BLaER1 treated with 17β-estradiol and CSF1 and Interleukin-3, amounts not matched to agents 10 nM and 100 nM (cell line): Measurements from ENCODE around the gene KATNA1.
"Not testable (repeated sequence)": the region's sequence is repeated elsewhere in the genome, so short reads cannot be mapped to it uniquely, and the experiment has no call there.

ENCODE experiments used
- H3K27ac ChIP-seq, 11 experiments: shearing (Covaris generic); formaldehyde crosslinking; 2 replicates each; pipeline ENCODE4 v1.8.1; 2022
- H3K27me3 ChIP-seq, 11 experiments: shearing (Covaris generic); formaldehyde crosslinking; 2 replicates each; pipeline ENCODE4 v1.8.1; 2022
- H3K36me3 ChIP-seq, 11 experiments: shearing (Covaris generic); formaldehyde crosslinking; 2 replicates each; pipeline ENCODE4 v1.8.1; 2022
- H3K4me1 ChIP-seq, 10 experiments: shearing (Covaris generic); formaldehyde crosslinking; 2 replicates each; pipeline ENCODE4 v1.8.1; 2022
- H3K4me2 ChIP-seq, 11 experiments: shearing (Covaris generic); formaldehyde crosslinking; 2 replicates each; pipeline ENCODE4 v1.8.1; 2022
- H3K4me3 ChIP-seq, 10 experiments: shearing (Covaris generic); formaldehyde crosslinking; 2 replicates each; pipeline ENCODE4 v1.8.1; 2022
- H3K9ac ChIP-seq, 11 experiments: shearing (Covaris generic); formaldehyde crosslinking; 2 replicates each; pipeline ENCODE4 v1.8.1; 2022
- H3K9me3 ChIP-seq, 11 experiments: shearing (Covaris generic); formaldehyde crosslinking; replicated peaks in 1 of 11; 2 replicates each; pipeline ENCODE4 v1.8.1; 2022
- H4K20me1 ChIP-seq, 11 experiments: shearing (Covaris generic); formaldehyde crosslinking; 2 replicates each; pipeline ENCODE4 v1.8.1; 2022
- Cebpa-rat ChIP-seq, 11 experiments: shearing (Covaris generic); IDR thresholded peaks; 2 replicates each; pipeline ENCODE4 v1.8.1; 2022

Gene KATNA1

DNA sequence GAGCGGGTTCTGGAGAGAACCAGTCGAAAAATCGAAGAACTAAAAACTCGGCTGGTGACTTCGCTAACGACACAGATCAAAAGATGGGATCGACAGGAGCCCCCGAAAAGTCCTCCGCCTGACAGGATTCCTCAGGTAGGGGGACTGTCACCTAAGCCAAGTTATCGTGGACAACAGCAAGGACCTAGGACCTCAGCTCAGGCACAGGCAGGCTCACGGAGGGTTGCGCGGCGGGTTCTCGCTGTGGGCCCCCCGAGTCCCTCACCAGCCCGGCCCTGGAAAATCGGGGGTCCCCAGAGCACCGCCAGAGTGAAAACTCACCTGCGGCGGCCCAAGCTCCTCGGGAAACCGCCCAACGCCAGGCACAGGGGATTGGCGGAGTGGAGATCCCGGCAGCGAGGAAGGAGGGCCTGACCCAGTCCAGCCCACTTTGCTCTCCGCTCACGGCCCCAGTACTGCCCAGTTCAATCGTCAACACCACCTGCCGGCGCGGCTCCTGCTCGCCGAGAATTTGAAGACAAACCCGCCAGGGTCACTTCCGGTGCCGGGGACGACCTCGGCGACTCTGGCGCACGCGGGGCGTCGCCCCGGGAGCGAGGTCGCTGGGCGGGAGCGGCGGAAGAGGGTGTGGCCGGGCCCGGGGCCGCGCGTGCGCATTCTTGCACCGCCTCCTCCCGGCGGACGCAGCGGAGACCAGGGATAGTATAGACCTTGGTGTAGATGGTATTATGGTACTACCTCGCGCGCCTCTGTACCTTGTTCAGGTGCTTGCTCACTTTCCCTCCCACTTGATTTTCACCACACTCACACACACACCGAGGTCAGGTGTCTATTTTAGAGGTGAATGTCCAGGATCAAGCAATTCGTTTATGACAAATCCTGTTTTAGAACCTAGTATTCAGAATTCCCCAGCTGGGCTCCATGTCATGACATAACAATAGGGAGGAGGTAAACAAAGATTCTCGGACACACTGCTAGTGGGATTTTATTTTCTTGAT is at the start of gene KATNA1:
TSS of gene KATNA1 (minus strand) at position 567 of the 998 bp plus-strand sequence. CDS start 10,167 bp downstream, outside the sequence.
- TF ChIP-seq Cebpa-rat (IDR thresholded peaks at IDR 0.05) = no peak
- Histone ChIP-seq H3K4me1 (peaks cover 11 to 27% (median 24%) of the 10 kb centered on the region in 10 experiments), H3K4me2 (peak within 1 kb of the TSS; percentile 81 to 93 (median 88)), H3K27ac (peak within 1 kb of the TSS; percentile 74 to 89 (median 83)), H3K27me3 (no peaks in the 10 kb centered on the region), H3K4me3 (peak within 1 kb of the TSS; percentile 80 to 97 (median 91)), H3K9ac (peak within 1 kb of the TSS; percentile 83 to 94 (median 88)), H3K9me3 (0 out of 22 replicates have a peak, but pooled peaks cover 0 to 2% (median 0%) of the 10 kb centered on the region in 11 experiments), H4K20me1 (peaks cover 0 to 39% (median 7%) of the 10 kb centered on the region in 11 experiments; a peak in 10 of 22 replicates), H3K36me3 (peaks cover 0 to 12% (median 2%) of the 10 kb centered on the region in 11 experiments; a peak in 3 of 22 replicates)

DNA sequence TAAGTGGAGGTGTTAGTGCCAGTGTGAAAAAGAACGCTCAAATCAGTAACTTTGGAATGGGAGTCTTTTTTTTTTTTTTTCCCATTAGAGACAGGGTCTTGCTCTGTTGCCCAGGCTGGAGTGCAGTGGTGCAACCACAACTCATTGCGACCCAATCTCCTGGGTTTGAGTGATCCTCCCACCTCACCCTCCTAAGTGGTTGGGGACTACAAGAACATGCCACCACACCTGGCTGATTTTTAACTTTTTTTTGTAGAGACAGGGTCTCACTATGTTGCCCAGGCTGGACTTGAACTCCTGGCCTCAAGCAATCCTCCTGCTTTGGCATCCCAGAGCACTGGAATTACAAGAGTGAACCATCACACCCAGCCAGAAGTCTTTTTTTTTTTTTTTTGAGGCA is 49.7 kb upstream of the KATNA1 start:
- no peak overlapping the region for H3K4me3 ChIP-seq
- no peaks in the 10 kb centered on the region for H3K27me3 ChIP-seq
- no peak overlapping the region for H3K9ac ChIP-seq
- H3K27ac ChIP-seq = no peak overlapping the region
- H3K9me3 ChIP-seq = no peaks in the 10 kb centered on the region
- no peaks in the 10 kb centered on the region for H3K4me1 ChIP-seq
- peaks cover 73 to 100% (median 93%) of the 10 kb centered on the region in 11 experiments for H3K36me3 ChIP-seq
- H4K20me1 ChIP-seq = peaks cover 84 to 100% (median 98%) of the 10 kb centered on the region in 11 experiments
- TF ChIP-seq Cebpa-rat (IDR thresholded peaks at IDR 0.05) = no peak
- H3K4me2 ChIP-seq = no peak overlapping the region

DNA sequence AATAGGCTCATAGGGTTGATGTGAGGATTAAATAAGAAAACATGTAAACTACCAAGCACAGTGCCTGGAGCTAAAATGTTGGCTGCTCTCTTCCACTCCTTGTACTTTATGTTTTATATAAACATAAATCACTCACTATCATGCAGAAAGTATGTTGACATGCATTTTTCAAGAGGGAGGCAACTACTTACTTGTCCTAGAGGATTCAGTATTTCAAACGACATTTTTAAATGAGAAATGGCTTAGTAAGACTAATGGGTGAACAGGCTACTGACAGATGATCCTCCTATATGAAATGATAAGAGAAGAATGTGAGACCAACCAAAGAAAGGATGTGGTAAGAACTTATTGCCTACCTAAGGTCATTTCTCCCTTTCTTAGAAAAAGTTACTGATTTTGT is 48.4 kb upstream of the KATNA1 start:
- Histone ChIP-seq H3K9ac (no peak overlapping the region), H3K4me2 (no peak overlapping the region), H3K4me1 (no peaks in the 10 kb centered on the region), H3K27me3 (no peaks in the 10 kb centered on the region), H4K20me1 (peaks cover 81 to 100% (median 96%) of the 10 kb centered on the region in 11 experiments), H3K36me3 (peaks cover 84 to 100% (median 96%) of the 10 kb centered on the region in 11 experiments), H3K27ac (no peak overlapping the region), H3K4me3 (no peak overlapping the region), H3K9me3 (no peaks in the 10 kb centered on the region)
- no peak for TF ChIP-seq Cebpa-rat (IDR thresholded peaks at IDR 0.05)

DNA sequence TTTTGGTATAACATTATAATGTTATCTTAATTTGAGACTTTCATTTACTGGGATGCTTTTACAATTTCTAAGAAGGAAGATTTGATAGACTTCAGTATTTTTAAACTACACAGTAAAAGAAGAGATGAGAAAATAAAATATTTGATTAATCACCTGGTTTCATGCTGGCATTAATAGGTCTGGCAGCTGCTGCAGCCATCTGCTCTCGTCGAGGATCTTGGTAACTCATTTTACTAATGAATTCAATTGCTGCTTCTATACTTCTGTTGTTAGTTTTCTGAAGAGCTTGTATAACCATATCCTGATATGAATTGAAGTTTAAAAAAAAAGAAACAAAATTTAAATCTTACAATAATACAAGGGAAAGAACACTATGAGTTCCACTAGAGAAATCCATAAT is 46.4 kb upstream of the KATNA1 start:
- H3K4me2 ChIP-seq = no peak overlapping the region
- H3K27ac ChIP-seq = no peak overlapping the region
- H3K9ac ChIP-seq = no peak overlapping the region
- H3K27me3 ChIP-seq = no peaks in the 10 kb centered on the region
- no peak for TF ChIP-seq Cebpa-rat (IDR thresholded peaks at IDR 0.05)
- H3K9me3 ChIP-seq = no peaks in the 10 kb centered on the region
- H4K20me1 ChIP-seq = peaks cover 75 to 100% (median 96%) of the 10 kb centered on the region in 11 experiments
- H3K36me3 ChIP-seq = peaks cover 89 to 100% (median 97%) of the 10 kb centered on the region in 11 experiments
- H3K4me3 ChIP-seq = no peak overlapping the region
- no peaks in the 10 kb centered on the region for H3K4me1 ChIP-seq

DNA sequence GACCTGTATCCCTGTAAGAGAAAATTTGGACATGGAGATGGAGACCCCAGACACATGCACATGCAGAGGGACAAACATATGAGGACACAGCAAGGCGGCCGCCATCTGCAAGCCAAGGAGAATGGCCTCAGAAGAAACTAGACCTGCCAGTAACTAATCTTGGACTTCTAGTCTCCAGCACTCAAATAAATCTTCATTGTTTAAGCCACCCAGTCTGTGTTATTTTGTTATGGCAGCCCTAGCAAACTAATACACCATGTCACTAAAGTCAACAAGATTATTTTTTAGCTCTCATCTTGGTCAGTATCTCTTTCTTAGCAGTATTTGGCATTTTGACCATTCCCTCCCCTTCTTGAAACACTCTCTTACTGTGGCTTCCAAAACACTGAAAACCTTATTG is 42.7 kb upstream of the KATNA1 start:
- TF ChIP-seq Cebpa-rat (IDR thresholded peaks at IDR 0.05) = no peak
- no peaks in the 10 kb centered on the region for H3K4me1 ChIP-seq
- peaks cover 87 to 100% (median 96%) of the 10 kb centered on the region in 11 experiments for H3K36me3 ChIP-seq
- no peak overlapping the region for H3K9ac ChIP-seq
- no peak overlapping the region for H3K27ac ChIP-seq
- no peak overlapping the region for H3K4me3 ChIP-seq
- no peaks in the 10 kb centered on the region for H3K9me3 ChIP-seq
- H3K27me3 ChIP-seq = no peaks in the 10 kb centered on the region
- no peak overlapping the region for H3K4me2 ChIP-seq
- peaks cover 53 to 100% (median 89%) of the 10 kb centered on the region in 11 experiments; a peak in 20 of 22 replicates for H4K20me1 ChIP-seq

DNA sequence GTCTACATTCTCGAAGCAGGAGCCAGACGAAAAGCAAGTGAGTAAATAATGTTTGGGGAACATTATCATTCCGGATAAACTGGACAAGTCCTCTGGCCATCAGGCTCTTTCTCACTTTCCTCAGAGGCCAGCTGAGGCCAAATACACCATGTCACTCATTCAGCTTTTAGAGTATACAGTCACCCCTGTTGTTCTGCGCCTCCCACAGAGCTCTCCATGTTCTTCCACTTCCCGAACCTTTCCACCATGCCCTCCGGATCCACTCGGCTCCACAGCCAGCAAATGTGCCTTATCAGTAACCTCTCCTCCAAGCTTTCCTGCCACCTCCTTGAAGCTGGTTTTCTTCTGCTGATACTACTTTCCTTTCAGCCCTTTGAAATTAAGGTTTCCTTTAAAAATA is 37.7 kb upstream of the KATNA1 start:
- Histone ChIP-seq H3K4me2 (no peak overlapping the region), H3K9me3 (no peaks in the 10 kb centered on the region), H3K4me1 (no peaks in the 10 kb centered on the region), H3K36me3 (peaks cover 81 to 100% (median 94%) of the 10 kb centered on the region in 11 experiments), H3K9ac (no peak overlapping the region), H3K27ac (no peak overlapping the region), H4K20me1 (peaks cover 44 to 99% (median 82%) of the 10 kb centered on the region in 11 experiments; a peak in 20 of 22 replicates), H3K4me3 (no peak overlapping the region), H3K27me3 (no peaks in the 10 kb centered on the region)
- TF ChIP-seq Cebpa-rat (IDR thresholded peaks at IDR 0.05) = no peak

DNA sequence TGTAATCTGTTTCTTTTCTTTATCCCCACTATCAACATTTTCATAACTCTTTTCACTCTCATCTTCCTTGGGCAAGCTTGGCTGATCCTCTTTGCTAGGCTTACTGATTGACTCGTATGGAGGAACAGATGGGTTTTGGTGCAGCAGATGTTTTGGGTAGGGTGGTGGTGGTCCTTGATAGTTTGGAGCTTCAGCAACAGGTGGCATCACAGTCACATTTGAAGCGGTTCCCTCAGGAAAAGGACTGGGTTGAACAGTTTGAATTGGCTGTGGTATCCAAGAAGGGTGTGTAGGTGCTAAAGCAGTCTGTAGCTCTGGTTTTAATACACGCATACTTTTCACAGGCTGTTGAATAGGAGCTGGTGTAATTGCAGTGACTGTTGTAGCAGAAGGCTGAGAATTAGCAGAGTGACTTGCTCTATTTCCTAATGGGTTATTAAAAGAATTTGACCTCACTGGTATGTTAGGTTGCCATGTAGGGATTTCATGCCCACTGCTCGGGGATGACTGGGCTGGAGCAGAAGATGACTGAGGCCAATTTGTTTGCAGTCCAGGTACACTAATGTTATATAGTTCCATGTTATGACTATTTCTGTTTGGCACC is 34.8 kb upstream of the KATNA1 start:
- H3K4me2 ChIP-seq = no peak overlapping the region
- no peaks in the 10 kb centered on the region for H3K27me3 ChIP-seq
- H3K9me3 ChIP-seq = no peaks in the 10 kb centered on the region
- H3K4me3 ChIP-seq = no peak overlapping the region
- H3K27ac ChIP-seq = no peak overlapping the region
- no peak overlapping the region for H3K9ac ChIP-seq
- H3K4me1 ChIP-seq = no peaks in the 10 kb centered on the region
- no peak for TF ChIP-seq Cebpa-rat (IDR thresholded peaks at IDR 0.05)
- peaks cover 35 to 86% (median 68%) of the 10 kb centered on the region in 11 experiments; a peak in 20 of 22 replicates for H4K20me1 ChIP-seq
- peaks cover 72 to 100% (median 92%) of the 10 kb centered on the region in 11 experiments for H3K36me3 ChIP-seq

DNA sequence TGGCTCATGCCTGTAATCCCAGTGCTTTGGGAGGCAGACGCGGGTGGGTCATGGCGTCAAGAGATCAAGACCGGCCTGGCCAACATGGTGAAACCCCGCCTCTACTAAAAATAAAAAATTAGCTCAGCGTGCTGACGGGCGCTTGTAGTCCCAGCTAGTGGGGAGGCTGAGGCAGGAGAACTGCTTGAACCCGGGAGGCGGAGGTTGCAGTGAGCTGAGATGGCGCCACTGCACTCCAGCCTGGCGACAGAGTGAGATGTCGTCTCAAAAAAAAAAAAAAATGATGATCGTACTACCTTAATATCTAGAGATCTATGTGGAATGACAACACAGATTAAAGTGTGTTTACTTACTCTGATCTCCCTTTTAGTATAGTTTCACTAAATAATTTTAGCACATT is 33.3 kb upstream of the KATNA1 start:
- not testable (repeated sequence) for H3K27me3 ChIP-seq, H3K9me3 ChIP-seq, H3K4me1 ChIP-seq, H3K9ac ChIP-seq, H3K27ac ChIP-seq, H3K4me3 ChIP-seq, H3K4me2 ChIP-seq
- H3K36me3 ChIP-seq = peaks cover 77 to 100% (median 94%) of the 10 kb centered on the region in 11 experiments
- peaks cover 28 to 71% (median 56%) of the 10 kb centered on the region in 11 experiments; a peak in 20 of 22 replicates for H4K20me1 ChIP-seq

DNA sequence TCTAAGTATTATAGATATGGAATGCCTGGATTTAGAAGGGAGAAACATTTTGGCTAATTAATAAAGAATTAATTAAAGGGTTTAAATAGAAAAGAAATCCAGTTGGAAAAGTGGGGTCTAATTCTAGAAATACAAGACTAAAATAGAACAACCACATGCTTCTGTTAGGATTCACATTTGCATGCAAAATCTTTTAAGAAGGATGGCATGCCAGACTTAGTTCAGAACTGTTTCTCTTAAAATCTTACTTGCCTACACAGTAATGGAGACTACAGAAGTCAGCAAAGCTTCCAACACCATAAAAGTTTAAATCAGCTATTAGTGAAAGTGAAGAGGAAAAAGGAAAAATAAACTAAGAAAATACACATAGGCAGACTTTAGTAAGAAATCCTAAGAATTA is 32.7 kb upstream of the KATNA1 start:
- peaks cover 77 to 100% (median 94%) of the 10 kb centered on the region in 11 experiments for H3K36me3 ChIP-seq

More for the DNA sequence above, 32.7 kb upstream of the KATNA1 start:
- no peak for TF ChIP-seq Cebpa-rat (IDR thresholded peaks at IDR 0.05)
- Histone ChIP-seq H3K27me3 (no peaks in the 10 kb centered on the region), H3K9ac (no peak overlapping the region), H3K9me3 (no peaks in the 10 kb centered on the region), H3K27ac (no peak overlapping the region), H3K4me1 (no peaks in the 10 kb centered on the region), H3K4me3 (no peak overlapping the region), H4K20me1 (peaks cover 22 to 65% (median 50%) of the 10 kb centered on the region in 11 experiments; a peak in 20 of 22 replicates), H3K4me2 (no peak overlapping the region)
